ENCODE results near the gene NMUR2.

- TF ChIP-seq CTCF (conservative IDR thresholded peaks at IDR 0.05; ENCODE audit: low read depth in 2 of 2) (peak in 1 of 2 experiments; percentile 21; a peak in 2 of 4 replicates), CREB1 (CRISPR knock-in tag; IDR thresholded peaks at IDR 0.05; ENCODE audit: low read depth) (no peak), EZH2 (IDR thresholded peaks at IDR 0.05; ENCODE audit: low read depth, unreplicated experiment) (no peak), POLR2AphosphoS5 (IDR thresholded peaks at IDR 0.05; ENCODE audit: low read depth) (no peak), REST (IDR thresholded peaks at IDR 0.05; ENCODE audit: unreplicated experiment) (no peak), EZH2phosphoT487 (IDR thresholded peaks at IDR 0.05; ENCODE audit: unreplicated experiment) (no peak), ZNF114 (CRISPR knock-in tag; IDR thresholded peaks at IDR 0.05) (no peak), JUNB (IDR thresholded peaks at IDR 0.05; ENCODE audit: unreplicated experiment) (no peak), ZNF331 (CRISPR knock-in tag; IDR thresholded peaks at IDR 0.05; ENCODE audit: low read depth) (no peak), STAT1 (IDR thresholded peaks at IDR 0.05; ENCODE audit: unreplicated experiment) (no peak), ETS1 (IDR thresholded peaks at IDR 0.05) (no peak), ZNF462 (CRISPR knock-in tag; IDR thresholded peaks at IDR 0.05) (no peak), NANOG (IDR thresholded peaks at IDR 0.05; ENCODE audit: borderline replicate concordance) (no peak)
These were observed 38.9 kb upstream of the NMUR2 start for GRCh38 chr5:152443935-152444334.

All from GM23338 (cell line).